ENCODE data around the gene LRIF1.
A peak's percentile ranks its signal among the peaks of the same experiment; 100 is the strongest.
"Not testable (repeated sequence)": the region's sequence is repeated elsewhere in the genome, so short reads cannot be mapped to it uniquely, and the experiment has no call there.

The LRIF1 gene

DNA sequence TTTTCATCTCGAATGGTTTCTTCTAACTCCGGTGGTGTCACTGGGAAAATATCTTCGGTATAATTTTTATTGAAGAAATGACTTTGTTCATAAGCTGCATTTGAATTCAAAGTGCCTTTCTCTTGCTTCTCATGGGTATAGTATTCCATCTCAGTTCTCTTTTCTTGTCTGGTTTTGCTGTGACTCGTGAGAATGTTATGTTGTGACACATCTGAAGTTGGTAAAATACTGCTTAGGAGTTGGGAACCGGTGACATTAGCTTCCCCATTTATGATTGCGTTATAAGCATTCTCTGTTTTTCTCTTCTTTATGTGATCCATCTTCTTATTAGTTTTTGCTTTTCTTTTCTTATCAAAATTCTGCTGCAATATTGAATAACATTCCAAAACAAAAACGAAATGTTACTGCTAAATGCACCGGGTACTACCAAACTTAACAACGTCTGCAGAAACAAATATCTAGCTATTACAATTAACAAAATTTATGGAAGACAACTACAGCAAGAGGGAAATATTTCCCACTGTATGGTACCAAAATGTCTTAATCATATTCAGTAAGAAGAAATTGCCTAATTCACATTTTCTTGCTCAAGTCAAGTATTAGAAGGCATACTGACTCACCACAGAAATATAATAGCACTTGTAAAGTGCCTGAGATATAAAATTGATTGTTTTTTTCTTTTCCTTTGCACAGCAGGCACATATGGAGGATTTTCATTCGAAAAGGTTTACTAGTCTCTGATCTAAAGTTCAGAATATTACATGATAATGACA lies 15.5 kb downstream of the LRIF1 start:
- DNase-seq, result peak; percentile 65 to 78

DNA sequence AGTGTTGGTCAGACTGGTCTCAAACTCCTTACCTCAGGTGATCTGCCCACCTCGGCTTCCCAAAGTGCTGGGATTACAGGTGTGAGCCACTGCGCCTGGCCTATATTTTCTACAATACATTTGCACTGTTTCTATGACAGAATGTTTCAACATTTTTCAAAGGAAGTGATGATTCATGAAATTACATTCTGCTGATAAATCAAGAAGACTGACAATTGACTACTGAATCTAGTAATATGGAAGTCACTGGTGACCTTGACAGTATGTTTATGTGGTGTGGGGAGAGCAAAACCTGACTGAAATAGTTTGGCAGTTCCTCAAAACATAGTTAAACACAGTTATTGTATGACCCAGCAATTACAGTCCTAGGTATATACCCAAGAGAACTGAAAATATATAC lies 18.1 kb downstream of the LRIF1 start:
- no peak for DNase-seq

GRCh38 chr1:110944806-110945205 lies 18.9 kb downstream of the LRIF1 start:
- DNase-seq, result no peak

- DNase-seq, result no peak
These were observed 27.2 kb downstream of the LRIF1 start for GRCh38 chr1:110936567-110936966.

DNA sequence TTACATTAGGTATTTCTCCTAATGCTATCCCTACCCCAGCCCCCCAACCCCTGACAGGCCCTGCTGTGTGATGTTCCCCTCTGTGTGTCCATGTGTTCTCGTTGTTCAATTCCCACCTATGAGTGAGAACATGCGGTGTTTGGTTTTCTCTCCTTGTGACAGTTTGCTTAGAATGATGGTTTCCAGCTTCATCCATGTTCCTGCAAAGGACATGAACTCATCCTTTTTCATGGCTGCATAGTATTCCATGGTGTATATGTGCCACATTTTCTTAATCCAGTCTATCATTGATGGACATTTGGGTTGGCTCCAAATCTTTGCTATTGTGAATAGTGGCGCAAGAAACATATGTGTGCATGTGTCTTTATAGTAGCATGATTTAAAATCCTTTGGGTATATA lies 32.6 kb downstream of the LRIF1 start:
- not testable (repeated sequence) for DNase-seq

DNA sequence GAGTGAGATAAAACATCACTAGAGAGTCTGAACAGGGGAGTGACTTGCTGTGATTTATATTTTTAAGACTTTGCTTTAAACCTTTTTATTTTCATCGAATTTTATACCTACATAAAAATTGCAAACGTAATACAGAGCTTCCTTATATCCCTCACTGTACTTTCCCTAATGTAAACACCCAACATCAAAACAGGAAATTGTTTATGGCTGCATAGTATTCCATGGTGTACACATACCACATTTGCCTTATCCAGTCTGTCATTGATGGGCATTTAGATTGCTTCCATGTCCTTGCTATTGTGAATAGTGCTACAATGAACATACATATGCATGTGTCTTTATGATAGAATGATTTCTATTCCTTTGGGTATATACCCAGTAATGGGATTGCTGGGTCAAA lies 34.8 kb downstream of the LRIF1 start:
- no peak for DNase-seq

GRCh38 chr1:110928191-110928590 lies 35.5 kb downstream of the LRIF1 start:
- no peak for DNase-seq

DNA sequence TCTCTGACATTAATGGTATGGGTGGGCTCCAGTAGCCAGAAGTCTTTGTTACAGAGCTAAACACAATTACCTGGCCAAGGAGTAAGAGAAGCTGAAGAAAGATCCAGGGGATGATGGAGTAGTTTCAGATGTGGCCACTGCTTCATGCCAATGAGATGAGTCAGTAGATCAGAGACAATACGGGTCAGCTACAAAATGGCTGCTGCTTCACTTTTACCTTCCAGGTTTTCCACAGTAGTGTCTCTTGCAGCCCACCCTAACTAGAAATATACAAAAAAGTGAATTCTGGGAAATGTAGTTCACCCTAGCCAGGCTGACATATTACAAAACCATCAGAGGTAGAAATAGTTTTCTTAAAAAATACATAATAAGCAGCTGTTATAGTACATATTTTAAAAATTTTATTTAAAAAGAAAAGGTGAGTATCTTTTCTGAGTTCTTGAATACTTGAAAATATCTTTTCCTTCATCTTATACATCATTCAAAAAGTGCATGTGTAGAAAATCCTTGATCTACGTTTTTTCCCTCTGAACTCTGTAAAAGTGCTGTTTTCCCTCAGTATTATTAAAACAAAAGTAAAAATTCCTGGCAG lies 36.1 kb downstream of the LRIF1 start:
- DNase-seq, result no peak

GRCh38 chr1:110921953-110922352 lies 41.8 kb downstream of the LRIF1 start:
- DNase-seq, result no peak

DNA sequence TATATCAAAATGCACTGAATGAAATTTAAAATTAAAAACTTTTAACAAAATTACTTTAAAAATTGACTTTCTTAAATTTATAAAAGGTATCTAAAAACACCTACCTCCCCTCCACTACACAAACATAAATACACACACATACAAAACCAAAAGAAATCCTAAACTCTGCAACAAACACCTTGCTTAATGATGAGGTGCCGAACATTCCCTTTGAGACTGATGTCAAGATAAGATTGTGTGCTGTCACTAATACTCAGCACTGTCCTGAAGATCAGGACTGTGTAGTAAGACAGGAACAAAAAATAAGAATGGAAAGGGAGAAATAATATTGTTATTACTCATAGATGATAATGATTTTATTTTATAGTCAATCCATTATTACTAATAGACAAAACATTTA lies 45.7 kb downstream of the LRIF1 start:
- DNase-seq, result no peak

- peak; percentile 52 to 66 for DNase-seq
These were observed 46.9 kb downstream of the LRIF1 start for GRCh38 chr1:110916669-110917306.

GRCh38 chr1:110916274-110916668 lies 47.5 kb downstream of the LRIF1 start:
- no peak for DNase-seq

- DNase-seq, result no peak
These were observed 47.9 kb downstream of the LRIF1 start for GRCh38 chr1:110915804-110916203.

GRCh38 chr1:110914676-110915075 lies 49.0 kb downstream of the LRIF1 start:
- DNase-seq, result no peak

DNA sequence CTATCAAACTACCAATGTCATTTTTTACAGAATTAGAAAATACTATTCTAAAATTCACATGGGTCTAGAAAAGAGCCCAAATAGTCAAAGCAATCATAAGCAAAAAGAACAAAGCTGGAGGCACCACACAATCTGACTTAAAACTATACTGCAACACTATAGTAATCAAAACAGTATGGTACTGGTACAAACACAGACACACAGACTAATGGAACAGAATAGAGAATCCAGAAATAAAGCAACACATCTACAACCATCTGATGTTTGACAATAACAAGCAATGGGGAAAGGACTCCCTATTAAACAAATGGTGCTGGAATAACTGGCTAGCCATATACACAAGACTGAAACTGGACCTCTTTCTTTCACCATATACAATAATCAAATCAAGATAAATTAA lies 50.9 kb downstream of the LRIF1 start:
- no peak for DNase-seq

- no peak for DNase-seq
These were observed 59.7 kb downstream of the LRIF1 start for GRCh38 chr1:110903853-110904500.

GRCh38 chr1:110902820-110903463 lies 60.8 kb downstream of the LRIF1 start:
- no peak for DNase-seq

GRCh38 chr1:110899458-110899843 lies 64.3 kb downstream of the LRIF1 start:
- no peak for DNase-seq

- no peak for DNase-seq
These were observed 64.8 kb downstream of the LRIF1 start for GRCh38 chr1:110898734-110899457.

GRCh38 chr1:110897681-110898080 lies 66.0 kb downstream of the LRIF1 start:
- no peak for DNase-seq
